A549 (cell line): ENCODE data around the gene ZNF892. TPM values are rescaled to one million over a fixed set of nuclear protein-coding genes. Genes with fewer than 3 reads are reported as not detected.

Source experiments
- ATAC-seq, 2 experiments: fragments of 200-7000 bp in 1 of 2; fragments of >200 bp in 1 of 2; cut with Nextera tagmentation in 1 of 2; cut with Tn5 transposase in 1 of 2; 3 replicates each; pipeline versions ENCODE4 v1.8.0 to v1.9.1; 2018 to 2020; ENCODE audit warnings: mild to moderate bottlenecking in 1 of 2, moderate library complexity in 1 of 2
- CTCF ChIA-PET: fragments of 300-600 bp; sonication (Branson Sonifier 250); formaldehyde crosslinking; extraction: SDS; loops from one replicate; lab custom pipeline; 2021; ENCODE audit warnings: antibody characterized with exemption, inconsistent platforms; lab: Yijun Ruan, JAX
- POLR2A ChIA-PET: fragments of 350-600 bp; formaldehyde crosslinking; extraction: SDS; loops from one replicate; lab custom pipeline; 2021; ENCODE audit warnings: antibody characterized with exemption, inconsistent platforms; lab: Yijun Ruan, JAX
- DNase-seq, 2 experiments: peaks; one replicate each; pipeline versions ENCODE4 v3.0.0 to v3.0.0-alpha.2; 2011 to 2016; ENCODE audit warnings: low read depth in 1 of 2, low spot score in 1 of 2
- FAIRE-seq: peaks from 2 replicates; lab custom pipeline; 2011; peaks lifted over from hg19 to GRCh38; lab: Jason Lieb, UNC
- H3K27ac ChIP-seq, 2 experiments: fragments of >200 bp; sonication (Bioruptor Twin); formaldehyde crosslinking; 3 replicates each; pipeline ENCODE4 v1.5.1; 2016 to 2017
- H3K4me1 ChIP-seq: fragments of >200 bp; sonication (Bioruptor Twin); formaldehyde crosslinking; 3 replicates; pipeline ENCODE4 v1.6.1; 2016
- H3K4me2 ChIP-seq: fragments of >200 bp; sonication (Bioruptor Twin); formaldehyde crosslinking; 3 replicates; pipeline ENCODE4 v1.6.1; 2016
- H3K4me3 ChIP-seq: fragments of >200 bp; sonication (Bioruptor Twin); formaldehyde crosslinking; 3 replicates; pipeline ENCODE4 v1.5.1; 2016
- H3K9me3 ChIP-seq: fragments of >200 bp; sonication (Bioruptor Twin); formaldehyde crosslinking; 3 replicates; pipeline ENCODE4 v1.6.1; 2016
- CBX8 ChIP-seq: fragments of 200-600 bp; sonication (generic); IDR thresholded peaks from 2 replicates; pipeline ENCODE4 v1.6.1; 2016
- CEBPB ChIP-seq, 2 experiments: fragments of >200 bp in 1 of 2; sonication (Bioruptor Twin) in 1 of 2; formaldehyde crosslinking in 1 of 2; IDR thresholded peaks; 2 replicates each; pipeline ENCODE4 v1.6.1; 2012 to 2016
- EP300 ChIP-seq, 2 experiments: fragments of >200 bp; sonication (Bioruptor Twin); formaldehyde crosslinking; IDR thresholded peaks; 2 replicates in 1 of 2; 3 replicates in 1 of 2; pipeline ENCODE4 v1.6.1; 2016 to 2017
- ESRRA ChIP-seq: fragments of 150-350 bp; IDR thresholded peaks from 2 replicates; pipeline ENCODE4 v1.6.1; 2014; ENCODE audit warnings: mild to moderate bottlenecking, low read length, borderline replicate concordance
- FOSB ChIP-seq: fragments of 250-450 bp; sonication (Bioruptor Pico); IDR thresholded peaks from 2 replicates; pipeline ENCODE4 v1.5.0; 2020; ENCODE audit warnings: mild to moderate bottlenecking, moderate library complexity
- FOSL2 ChIP-seq, 2 experiments: fragments of 450-650 bp in 1 of 2; fragments of >200 bp in 1 of 2; sonication (Bioruptor Twin) in 1 of 2; formaldehyde crosslinking; IDR thresholded peaks; 2 replicates each; pipeline versions ENCODE4 v1.5.0 to v1.6.1; 2016 to 2020; ENCODE audit warnings: mild to moderate bottlenecking in 1 of 2, moderate library complexity in 1 of 2
- FOXS1 ChIP-seq: fragments of 250-450 bp; sonication (Bioruptor Pico); IDR thresholded peaks from 2 replicates; pipeline ENCODE4 v1.5.0; 2020; ENCODE audit warnings: mild to moderate bottlenecking, moderate library complexity
- HEYL ChIP-seq: fragments of 250-450 bp; sonication (Bioruptor Pico); IDR thresholded peaks from 2 replicates; pipeline ENCODE4 v1.8.0; 2021; ENCODE audit warnings: mild to moderate bottlenecking, moderate library complexity
- HOXB13 ChIP-seq: fragments of 250-450 bp; sonication (Bioruptor Pico); IDR thresholded peaks from 2 replicates; pipeline ENCODE4 v1.5.0; 2020; ENCODE audit warnings: low read depth, mild to moderate bottlenecking, moderate library complexity
- JUN ChIP-seq, 2 experiments: fragments of >200 bp; sonication (Bioruptor Twin); formaldehyde crosslinking; IDR thresholded peaks; 2 replicates in 1 of 2; 3 replicates in 1 of 2; pipeline ENCODE4 v1.6.1; 2016 to 2017
- JUNB ChIP-seq: fragments of >200 bp; sonication (Bioruptor Twin); formaldehyde crosslinking; IDR thresholded peaks from 2 replicates; pipeline ENCODE4 v1.6.1; 2016
- MAFK ChIP-seq: fragments of 450-650 bp; IDR thresholded peaks from 2 replicates; pipeline ENCODE4 v1.6.1; 2014; ENCODE audit not compliant: partially characterized antibody
- NFE2L2 ChIP-seq: fragments of 150-350 bp; conservative IDR thresholded peaks from 2 replicates; pipeline ENCODE4 v1.6.1; 2014; ENCODE audit warnings: low read length
- NPAS2 ChIP-seq: fragments of 250-450 bp; sonication (Bioruptor Pico); IDR thresholded peaks from 2 replicates; pipeline ENCODE4 v1.8.0; 2022; ENCODE audit warnings: mild to moderate bottlenecking, moderate library complexity, borderline replicate concordance
- NR3C1 ChIP-seq: fragments of >200 bp; sonication (Bioruptor Twin); formaldehyde crosslinking; IDR thresholded peaks from 3 replicates; pipeline ENCODE4 v1.6.1; 2017
- PHF8 ChIP-seq: fragments of 200-600 bp; sonication (generic); IDR thresholded peaks from 2 replicates; pipeline ENCODE4 v1.6.1; 2016; ENCODE audit warnings: low read depth, mild to moderate bottlenecking, antibody characterized with exemption, moderate library complexity, borderline replicate concordance
- POLR2A ChIP-seq: IDR thresholded peaks from 2 replicates; pipeline ENCODE4 v1.6.1; 2012; ENCODE audit warnings: mild to moderate bottlenecking, low read length
- RARB ChIP-seq: fragments of 250-450 bp; sonication (Bioruptor Pico); IDR thresholded peaks from 2 replicates; pipeline ENCODE4 v1.8.0; 2021; ENCODE audit warnings: mild to moderate bottlenecking, moderate library complexity
- RCOR1 ChIP-seq: fragments of 150-350 bp; IDR thresholded peaks from 2 replicates; pipeline ENCODE4 v1.6.1; 2014; ENCODE audit warnings: antibody characterized with exemption, low read length, low read depth
- RNF2 ChIP-seq: fragments of 200-600 bp; sonication (generic); IDR thresholded peaks from 2 replicates; pipeline ENCODE4 v1.6.1; 2016; ENCODE audit warnings: low read depth, mild to moderate bottlenecking, antibody characterized with exemption, moderate library complexity, borderline replicate concordance
- SMC3 ChIP-seq: fragments of >200 bp; sonication (Bioruptor Twin); formaldehyde crosslinking; IDR thresholded peaks from 3 replicates; pipeline ENCODE4 v1.6.1; 2018; ENCODE audit warnings: inconsistent platforms
- SREBF2 ChIP-seq: fragments of 450-650 bp; IDR thresholded peaks from 2 replicates; pipeline ENCODE4 v1.6.1; 2014; ENCODE audit warnings: mild to moderate bottlenecking, moderate library complexity
- TFCP2L1 ChIP-seq: fragments of 250-450 bp; sonication (Bioruptor Pico); IDR thresholded peaks from 2 replicates; pipeline ENCODE4 v1.5.0; 2021; ENCODE audit warnings: mild to moderate bottlenecking
- ZC3H11A ChIP-seq: fragments of 450-650 bp; IDR thresholded peaks from 2 replicates; pipeline ENCODE4 v1.6.1; 2014; ENCODE audit warnings: antibody characterized with exemption, mild to moderate bottlenecking
- ZFP36 ChIP-seq: fragments of 450-650 bp; IDR thresholded peaks from 2 replicates; pipeline ENCODE4 v1.6.1; 2014; ENCODE audit warnings: borderline replicate concordance; ENCODE audit not compliant: partially characterized antibody
- ZSCAN20 ChIP-seq: fragments of 250-450 bp; sonication (Bioruptor Pico); IDR thresholded peaks from 2 replicates; pipeline ENCODE4 v1.8.0; 2022; ENCODE audit warnings: mild to moderate bottlenecking, moderate library complexity
- WGBS: methylation state at CpG from one replicate; pipeline ENCODE4 v1.1.6; 2017; ENCODE audit errors: missing lambda C conversion rate; 5-methylcytosine and 5-hydroxymethylcytosine counted together
- polyA plus RNA-seq, 4 experiments: library from polyadenylated mRNA; depleted of rRNA in 3 of 4; stranded (reverse); fragments of >200 nt; fragmentation: RNase III in 1 of 4; extraction: RNeasy Plus Mini Kit Qiagen cat#74134 plus additional on column Dnase treatment in 1 of 4; gene quantifications; 2 replicates in 3 of 4; 3 replicates in 1 of 4; pipeline ENCODE4 v1.2.3, GENCODE V29; 2011 to 2017
- TF ChIP-seq, protein P1 (sequence below): fragments of 150-350 bp; IDR thresholded peaks from 2 replicates; pipeline ENCODE4 v1.6.1; 2014; ENCODE audit warnings: low read depth, mild to moderate bottlenecking, low read length
- TF ChIP-seq, protein P2 (sequence below): fragments of 450-650 bp; IDR thresholded peaks from 2 replicates; pipeline ENCODE4 v1.6.1; 2014; ENCODE audit warnings: antibody characterized with exemption
- TF ChIP-seq, protein P3 (sequence below): fragments of 250-450 bp; sonication (Bioruptor Pico); IDR thresholded peaks from 2 replicates; pipeline ENCODE4 v1.5.0; 2020; ENCODE audit warnings: low read depth, mild to moderate bottlenecking, moderate library complexity
- TF ChIP-seq, protein P4 (sequence below): fragments of 250-450 bp; sonication (Bioruptor Pico); IDR thresholded peaks from 2 replicates; pipeline ENCODE4 v1.5.0; 2021; ENCODE audit warnings: mild to moderate bottlenecking, moderate library complexity, borderline replicate concordance

The ZNF892 gene
- polyA plus RNA-seq, 2 of the 4 experiments (the other 2 are of a cell fraction), result 0.72 to 1.8 TPM

DNA sequence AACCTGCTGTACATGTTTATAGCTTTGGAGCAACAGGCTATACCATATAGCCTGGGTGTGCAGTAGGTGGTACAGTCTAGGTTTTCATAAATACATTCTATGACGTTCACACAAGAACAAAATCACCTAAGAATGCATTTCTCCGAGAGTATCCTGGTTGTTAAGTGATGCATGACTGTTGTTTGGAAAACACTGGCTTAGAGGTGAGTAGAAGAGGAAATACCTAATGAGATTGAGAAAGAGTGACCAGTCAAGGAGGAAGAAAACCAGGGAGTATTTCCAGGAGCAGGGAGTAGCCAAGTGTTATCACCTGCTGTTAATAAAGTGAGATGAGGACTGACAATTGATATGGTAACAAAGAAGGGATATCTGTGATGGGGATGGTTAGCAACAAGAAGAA, 2.9 kb upstream of the ZNF892 start:
- no peaks in the 10 kb centered on the region for H3K4me1 ChIP-seq
- H3K27ac ChIP-seq, result no peak overlapping the region
- peak; percentile 43 for FAIRE-seq
- CTCF ChIA-PET, result interaction anchor here (1.4 to 1.7 kb wide), 2 partner anchors 89 to 128 kb away, joined by 4 read pairs; no protein-coding TSS in a partner anchor
- TF ChIP-seq SREBF2 (no peak), RARB (CRISPR knock-in tag) (no peak), ZSCAN20 (CRISPR knock-in tag) (no peak), EP300 (IDR thresholded peaks at IDR 0.05) (no peak), ZFP36 (no peak), CBX8 (no peak), NFE2L2 (no peak), TFCP2L1 (CRISPR knock-in tag) (no peak), ESRRA (no peak), NPAS2 (no peak), FOSL2 (IDR thresholded peaks at IDR 0.05) (no peak), FOSL2 (CRISPR knock-in tag; IDR thresholded peaks at IDR 0.05) (no peak), JUN (IDR thresholded peaks at IDR 0.05) (no peak), HOXB13 (CRISPR knock-in tag) (no peak), ZC3H11A (no peak), HEYL (CRISPR knock-in tag) (no peak)
- TF ChIP-seq, protein P1, sequence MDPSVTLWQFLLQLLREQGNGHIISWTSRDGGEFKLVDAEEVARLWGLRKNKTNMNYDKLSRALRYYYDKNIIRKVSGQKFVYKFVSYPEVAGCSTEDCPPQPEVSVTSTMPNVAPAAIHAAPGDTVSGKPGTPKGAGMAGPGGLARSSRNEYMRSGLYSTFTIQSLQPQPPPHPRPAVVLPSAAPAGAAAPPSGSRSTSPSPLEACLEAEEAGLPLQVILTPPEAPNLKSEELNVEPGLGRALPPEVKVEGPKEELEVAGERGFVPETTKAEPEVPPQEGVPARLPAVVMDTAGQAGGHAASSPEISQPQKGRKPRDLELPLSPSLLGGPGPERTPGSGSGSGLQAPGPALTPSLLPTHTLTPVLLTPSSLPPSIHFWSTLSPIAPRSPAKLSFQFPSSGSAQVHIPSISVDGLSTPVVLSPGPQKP, result no peak
- TF ChIP-seq, protein P2, sequence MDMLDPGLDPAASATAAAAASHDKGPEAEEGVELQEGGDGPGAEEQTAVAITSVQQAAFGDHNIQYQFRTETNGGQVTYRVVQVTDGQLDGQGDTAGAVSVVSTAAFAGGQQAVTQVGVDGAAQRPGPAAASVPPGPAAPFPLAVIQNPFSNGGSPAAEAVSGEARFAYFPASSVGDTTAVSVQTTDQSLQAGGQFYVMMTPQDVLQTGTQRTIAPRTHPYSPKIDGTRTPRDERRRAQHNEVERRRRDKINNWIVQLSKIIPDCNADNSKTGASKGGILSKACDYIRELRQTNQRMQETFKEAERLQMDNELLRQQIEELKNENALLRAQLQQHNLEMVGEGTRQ, result no peak
- POLR2A ChIA-PET, result no interaction called here
- no peak for ATAC-seq
- DNase-seq, result no peak
- H3K4me2 ChIP-seq, result no peak overlapping the region
- H3K4me3 ChIP-seq, result no peak overlapping the region
- H3K9me3 ChIP-seq, result peaks cover 73% of the 10 kb centered on the region
- WGBS, result 10% methylated on average over 2 of the region's 2 CpGs

DNA sequence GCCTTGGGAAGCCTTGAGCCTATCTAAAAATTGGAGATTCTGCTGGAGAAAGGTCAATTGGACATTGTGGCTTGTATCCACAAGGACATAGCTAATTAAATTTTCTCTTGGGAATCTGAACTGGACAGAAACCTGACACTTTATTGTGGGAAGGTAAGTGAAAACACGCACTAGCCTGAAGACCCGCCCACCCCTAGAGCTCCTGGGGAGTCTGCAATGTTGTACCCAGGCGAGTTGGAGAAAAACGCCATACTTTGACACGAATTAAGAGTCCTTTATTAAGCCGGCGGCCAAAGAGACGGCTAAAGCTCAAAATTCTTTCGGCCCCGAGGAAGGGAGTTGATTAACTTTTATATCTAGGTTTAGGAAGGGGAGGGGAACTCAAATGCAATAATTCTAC, 1.2 kb upstream of the ZNF892 start:
- Histone ChIP-seq H3K4me2 (peak overlapping the region; percentile 88; the same call in 2 of the 3 replicates), H3K27ac (no peak overlapping the region)
- no peak for ATAC-seq
- TF ChIP-seq RARB (CRISPR knock-in tag) (no peak), ZSCAN20 (CRISPR knock-in tag) (no peak), RNF2 (no peak), EP300 (IDR thresholded peaks at IDR 0.05) (no peak), NR3C1 (no peak), CEBPB (IDR thresholded peaks at IDR 0.05) (no peak), FOSB (CRISPR knock-in tag) (no peak), ZC3H11A (no peak), JUNB (no peak), PHF8 (no peak), POLR2A (no peak), FOXS1 (CRISPR knock-in tag) (no peak), RCOR1 (no peak), SMC3 (no peak), HOXB13 (CRISPR knock-in tag) (no peak), MAFK (no peak)
- TF ChIP-seq, protein P3, sequence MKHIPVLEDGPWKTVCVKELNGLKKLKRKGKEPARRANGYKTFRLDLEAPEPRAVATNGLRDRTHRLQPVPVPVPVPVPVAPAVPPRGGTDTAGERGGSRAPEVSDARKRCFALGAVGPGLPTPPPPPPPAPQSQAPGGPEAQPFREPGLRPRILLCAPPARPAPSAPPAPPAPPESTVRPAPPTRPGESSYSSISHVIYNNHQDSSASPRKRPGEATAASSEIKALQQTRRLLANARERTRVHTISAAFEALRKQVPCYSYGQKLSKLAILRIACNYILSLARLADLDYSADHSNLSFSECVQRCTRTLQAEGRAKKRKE (CRISPR knock-in tag), result no peak
- TF ChIP-seq, protein P1, result no peak
- TF ChIP-seq, protein P2, result no peak
- TF ChIP-seq, protein P4, sequence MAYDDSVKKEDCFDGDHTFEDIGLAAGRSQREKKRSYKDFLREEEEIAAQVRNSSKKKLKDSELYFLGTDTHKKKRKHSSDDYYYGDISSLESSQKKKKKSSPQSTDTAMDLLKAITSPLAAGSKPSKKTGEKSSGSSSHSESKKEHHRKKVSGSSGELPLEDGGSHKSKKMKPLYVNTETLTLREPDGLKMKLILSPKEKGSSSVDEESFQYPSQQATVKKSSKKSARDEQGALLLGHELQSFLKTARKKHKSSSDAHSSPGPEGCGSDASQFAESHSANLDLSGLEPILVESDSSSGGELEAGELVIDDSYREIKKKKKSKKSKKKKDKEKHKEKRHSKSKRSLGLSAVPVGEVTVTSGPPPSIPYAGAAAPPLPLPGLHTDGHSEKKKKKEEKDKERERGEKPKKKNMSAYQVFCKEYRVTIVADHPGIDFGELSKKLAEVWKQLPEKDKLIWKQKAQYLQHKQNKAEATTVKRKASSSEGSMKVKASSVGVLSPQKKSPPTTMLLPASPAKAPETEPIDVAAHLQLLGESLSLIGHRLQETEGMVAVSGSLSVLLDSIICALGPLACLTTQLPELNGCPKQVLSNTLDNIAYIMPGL (CRISPR knock-in tag), result no peak
- TF ChIP-seq, all 56 proteins: peak for 0
- POLR2A ChIA-PET, result no interaction called here
- Histone ChIP-seq H3K4me3 (no peak overlapping the region), H3K4me1 (no peaks in the 10 kb centered on the region), H3K9me3 (peaks cover 71% of the 10 kb centered on the region)
- WGBS, result 84% methylated on average over 10 of the region's 10 CpGs
- CTCF ChIA-PET, result interaction anchor here (1.2 kb wide), 2 partner anchors 32 to 85 kb away, joined by 3 to 5 read pairs; partner anchors contain the start of gene MRPS5
- FAIRE-seq, result no peak
- DNase-seq, result no peak
